ENCODE results near the gene MLH3.

MLH3 gene

DNA sequence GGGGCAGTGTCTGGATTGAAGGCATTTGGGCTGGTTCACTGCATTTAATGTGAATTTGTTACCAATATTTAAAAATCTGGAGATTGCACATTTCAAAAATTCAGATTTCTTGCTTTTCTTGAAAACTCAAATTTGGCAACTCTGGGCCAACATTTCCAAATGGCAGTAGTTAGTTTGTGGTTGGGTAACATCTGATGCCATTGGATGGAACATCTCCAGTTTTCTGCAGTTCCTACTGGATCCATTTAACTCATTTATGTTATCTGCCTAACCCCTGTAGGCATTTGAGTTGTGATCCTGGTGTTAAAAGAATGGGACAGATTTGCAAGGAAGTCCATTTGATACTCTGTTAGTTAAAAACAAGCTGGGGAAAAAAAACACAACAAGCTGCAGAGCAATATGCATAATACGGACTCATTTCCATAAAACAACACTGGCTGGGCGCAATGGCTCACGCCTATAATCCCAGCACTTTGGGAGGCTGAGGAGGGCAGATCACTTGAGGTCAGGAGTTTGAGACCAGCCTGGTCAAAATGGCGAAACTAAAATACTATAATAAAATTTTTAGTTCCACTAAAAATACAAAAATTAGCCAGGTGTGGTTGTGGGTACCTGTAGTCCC lies 40.7 kb downstream of the MLH3 start:
- TF ChIP-seq, protein P1, sequence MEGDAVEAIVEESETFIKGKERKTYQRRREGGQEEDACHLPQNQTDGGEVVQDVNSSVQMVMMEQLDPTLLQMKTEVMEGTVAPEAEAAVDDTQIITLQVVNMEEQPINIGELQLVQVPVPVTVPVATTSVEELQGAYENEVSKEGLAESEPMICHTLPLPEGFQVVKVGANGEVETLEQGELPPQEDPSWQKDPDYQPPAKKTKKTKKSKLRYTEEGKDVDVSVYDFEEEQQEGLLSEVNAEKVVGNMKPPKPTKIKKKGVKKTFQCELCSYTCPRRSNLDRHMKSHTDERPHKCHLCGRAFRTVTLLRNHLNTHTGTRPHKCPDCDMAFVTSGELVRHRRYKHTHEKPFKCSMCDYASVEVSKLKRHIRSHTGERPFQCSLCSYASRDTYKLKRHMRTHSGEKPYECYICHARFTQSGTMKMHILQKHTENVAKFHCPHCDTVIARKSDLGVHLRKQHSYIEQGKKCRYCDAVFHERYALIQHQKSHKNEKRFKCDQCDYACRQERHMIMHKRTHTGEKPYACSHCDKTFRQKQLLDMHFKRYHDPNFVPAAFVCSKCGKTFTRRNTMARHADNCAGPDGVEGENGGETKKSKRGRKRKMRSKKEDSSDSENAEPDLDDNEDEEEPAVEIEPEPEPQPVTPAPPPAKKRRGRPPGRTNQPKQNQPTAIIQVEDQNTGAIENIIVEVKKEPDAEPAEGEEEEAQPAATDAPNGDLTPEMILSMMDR (IDR thresholded peaks at IDR 0.05; ENCODE audit: low read length, missing control alignments): no peak
- DNase-seq (ENCODE audit: low read depth): peak; percentile 39
- no peak overlapping the region for H3K4me3 ChIP-seq (replicated peaks; ENCODE audit: low read depth, low read length)

DNA sequence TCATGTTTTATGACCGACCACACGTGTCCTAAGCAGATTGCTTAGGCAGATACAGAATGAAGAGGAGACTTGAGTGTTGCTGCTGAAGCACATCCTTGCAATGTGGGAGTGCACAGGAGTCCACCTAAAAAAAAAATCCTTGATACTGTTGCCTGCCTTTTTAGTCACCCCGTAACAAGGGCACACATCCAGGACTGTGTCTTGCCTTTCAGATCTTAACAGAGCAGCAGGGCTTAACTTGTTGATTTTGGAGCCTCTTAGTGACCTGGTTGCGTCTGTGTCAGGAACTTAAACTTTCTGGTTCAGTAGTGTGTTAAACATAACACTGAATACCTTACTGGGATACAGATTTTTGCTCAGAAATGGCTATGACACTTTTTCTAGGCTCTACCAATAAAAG lies 42.1 kb downstream of the MLH3 start:
- no peak for DNase-seq (ENCODE audit: low read depth)
- TF ChIP-seq, protein P1 (IDR thresholded peaks at IDR 0.05; ENCODE audit: low read length, missing control alignments): no peak
- H3K4me3 ChIP-seq (replicated peaks; ENCODE audit: low read depth, low read length): no peak overlapping the region

DNA sequence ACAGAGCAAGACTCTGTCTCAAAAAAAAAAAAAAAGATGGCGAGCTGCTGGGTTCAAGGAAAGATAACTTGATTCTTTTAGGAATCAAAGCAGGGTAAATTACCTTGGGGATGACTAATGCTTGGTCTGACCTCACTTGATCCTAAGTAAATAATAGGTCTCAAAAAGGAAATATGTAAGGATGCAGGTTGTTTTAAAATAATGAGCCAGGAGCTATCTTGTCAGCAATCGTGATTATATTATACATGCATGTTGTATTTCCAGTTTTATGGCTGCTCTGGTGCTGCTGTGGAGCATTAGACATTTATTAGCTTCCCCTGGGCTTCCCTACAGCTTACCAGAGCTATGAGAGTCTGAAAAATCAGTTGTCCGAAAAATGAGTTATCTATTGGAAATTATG lies 45.9 kb downstream of the MLH3 start:
- no peak overlapping the region for H3K4me3 ChIP-seq (replicated peaks; ENCODE audit: low read depth, low read length)
- TF ChIP-seq, protein P1 (IDR thresholded peaks at IDR 0.05; ENCODE audit: low read length, missing control alignments): no peak
- no peak for DNase-seq (ENCODE audit: low read depth)

DNA sequence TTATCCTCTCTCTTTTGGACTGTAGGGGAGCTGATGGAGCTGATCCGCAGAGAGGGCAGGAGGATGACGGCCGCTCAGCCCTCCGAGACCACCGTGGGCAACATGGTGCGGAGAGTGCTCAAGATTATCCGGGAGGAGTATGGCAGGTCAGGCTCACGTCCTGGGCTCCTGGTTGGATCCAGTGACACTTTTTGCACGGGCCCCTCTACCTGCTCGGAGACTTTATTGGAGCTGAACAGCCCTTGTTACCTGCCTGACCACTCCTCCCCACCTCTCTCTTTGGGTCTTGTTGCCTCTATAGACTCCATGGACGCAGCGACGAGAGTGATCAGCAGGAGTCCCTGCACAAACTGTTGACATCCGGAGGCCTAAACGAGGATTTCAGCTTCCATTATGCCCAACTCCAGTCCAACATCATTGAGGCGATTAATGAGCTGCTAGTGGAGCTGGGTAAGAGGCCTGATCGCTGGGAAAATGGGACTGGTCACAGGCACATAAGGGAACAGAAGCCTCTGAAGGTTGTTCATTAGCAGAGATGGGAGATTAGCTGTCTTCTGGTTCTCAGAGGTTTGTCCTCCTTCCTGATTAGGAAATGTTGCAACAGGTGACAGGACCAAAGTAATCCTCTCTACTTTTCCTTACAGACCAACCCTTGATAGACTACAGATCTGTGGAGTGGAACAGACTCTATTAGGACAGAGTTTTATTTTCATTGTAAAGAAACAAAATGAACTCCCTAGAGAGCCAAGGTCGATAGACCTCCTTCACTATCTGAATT lies 47.8 kb downstream of the MLH3 start:
- no peak for DNase-seq (ENCODE audit: low read depth)
- TF ChIP-seq, protein P1 (IDR thresholded peaks at IDR 0.05; ENCODE audit: low read length, missing control alignments): no peak
- peak overlapping the region; percentile 93 for H3K4me3 ChIP-seq (replicated peaks; ENCODE audit: low read depth, low read length)

DNA sequence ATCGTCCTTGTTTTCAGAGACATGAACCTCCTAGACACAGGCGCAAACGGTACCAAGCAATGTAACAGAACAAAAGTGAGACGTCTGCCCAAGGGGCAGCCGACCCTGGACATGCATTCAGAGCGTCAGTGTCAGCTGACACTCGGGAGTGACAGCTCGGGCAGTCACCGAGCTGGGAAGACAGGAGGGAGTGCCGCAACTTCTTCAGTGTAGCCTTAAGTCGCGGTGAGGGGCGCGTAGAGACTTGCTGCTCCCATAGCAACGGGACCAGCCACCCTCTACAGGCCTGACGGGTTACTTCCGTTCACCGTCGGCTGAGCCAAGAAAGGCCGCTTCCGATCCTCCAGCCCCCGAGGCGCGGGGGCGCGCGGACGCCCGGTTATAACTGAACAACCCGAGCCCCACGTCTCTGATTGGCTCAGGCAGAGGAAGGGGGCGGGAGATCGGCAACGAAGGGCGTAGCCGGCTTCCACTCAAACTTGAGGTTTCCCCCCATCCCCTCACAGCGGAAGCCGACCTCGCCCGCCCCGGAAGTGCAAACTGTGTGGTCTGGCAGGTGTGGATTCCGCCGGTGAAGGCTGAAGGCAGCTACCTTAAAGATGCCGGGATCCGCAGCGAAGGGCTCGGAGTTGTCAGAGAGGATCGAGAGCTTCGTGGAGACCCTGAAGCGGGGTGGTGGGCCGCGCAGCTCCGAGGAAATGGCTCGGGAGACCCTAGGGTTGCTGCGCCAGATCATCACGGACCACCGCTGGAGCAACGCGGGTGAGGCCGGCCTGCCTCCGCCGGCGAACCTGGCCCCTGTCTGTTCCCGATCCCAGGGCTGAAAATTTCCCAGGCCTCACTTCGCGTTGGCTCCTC lies 48.6 kb downstream of the MLH3 start, which contains the start of gene EIF2B2:
EIF2B2 (plus strand) TSS at position 530 of the 858 bp plus-strand sequence; CDS start at position 600, 70 bp downstream.
- peak within 1 kb of the TSS; percentile 93 for H3K4me3 ChIP-seq (replicated peaks; ENCODE audit: low read depth, low read length)
- TF ChIP-seq, protein P1 (IDR thresholded peaks at IDR 0.05; ENCODE audit: low read length, missing control alignments): no peak
- DNase-seq (ENCODE audit: low read depth): peak; percentile 96

DNA sequence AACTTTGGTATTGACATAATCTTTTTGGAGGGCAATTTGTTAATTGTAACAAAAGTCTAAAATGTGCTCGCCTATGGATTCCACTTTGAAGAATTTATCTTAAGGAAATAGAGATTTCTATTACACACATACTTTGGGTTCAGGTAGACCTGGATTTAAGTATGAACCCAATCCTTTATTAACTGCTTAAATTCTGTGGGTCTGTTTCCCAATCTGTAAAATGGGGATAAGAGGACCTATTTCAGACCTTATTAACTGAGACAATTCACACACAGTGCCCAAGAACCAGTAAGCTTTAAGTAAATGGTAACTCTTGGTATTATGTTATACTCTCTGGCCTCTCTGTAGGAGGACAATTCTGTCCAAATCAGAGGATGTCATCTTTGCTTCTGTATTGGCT lies 49.4 kb downstream of the MLH3 start:
- TF ChIP-seq, protein P1 (IDR thresholded peaks at IDR 0.05; ENCODE audit: low read length, missing control alignments): no peak
- DNase-seq (ENCODE audit: low read depth): no peak
- peak overlapping the region; percentile 93 for H3K4me3 ChIP-seq (replicated peaks; ENCODE audit: low read depth, low read length)

All from fibroblast of pulmonary artery (primary cell).